ENCODE measurements around the gene FAM163B.

GRCh38 chr9:133654736-133655657 lies 45.8 kb upstream of the FAM163B start:
- TF ChIP-seq TAF1 (conservative IDR thresholded peaks at IDR 0.05) (no peak), CTCF (IDR thresholded peaks at IDR 0.05; ENCODE audit: low read depth, low read length, missing input control) (no peak), ZBTB33 (IDR thresholded peaks at IDR 0.05) (no peak), RAD21 (IDR thresholded peaks at IDR 0.05) (no peak), HNF4A (conservative IDR thresholded peaks at IDR 0.05) (no peak), RXRA (IDR thresholded peaks at IDR 0.05) (no peak), JUND (IDR thresholded peaks at IDR 0.05) (no peak)

All from liver (tissue), 3 donors.